ENCODE measurements around the gene STARD3. TPM values are rescaled to one million over a fixed set of nuclear protein-coding genes. Genes with fewer than 3 reads are reported as not detected.
A peak's percentile ranks its signal among the peaks of the same experiment; 100 is the strongest.

Gene STARD3
- total RNA-seq, 1 experiment from 2014 or later, result 75.3 TPM

GRCh38 chr17:39675390-39676082, 38.6 kb downstream of the STARD3 start:
- no peak for ATAC-seq
- TF ChIP-seq SP1 (CRISPR knock-in tag; conservative IDR thresholded peaks at IDR 0.05) (no peak), SMAD4 (CRISPR knock-in tag; IDR thresholded peaks at IDR 0.05) (no peak), SMAD3 (CRISPR knock-in tag; IDR thresholded peaks at IDR 0.05; ENCODE audit: borderline replicate concordance) (no peak), JAZF1 (CRISPR knock-in tag; IDR thresholded peaks at IDR 0.05) (no peak), ETV6 (CRISPR knock-in tag; IDR thresholded peaks at IDR 0.05) (no peak), PRRX2 (CRISPR knock-in tag; IDR thresholded peaks at IDR 0.05) (no peak), ZBTB43 (CRISPR knock-in tag; IDR thresholded peaks at IDR 0.05) (no peak), NR2C2 (CRISPR knock-in tag; IDR thresholded peaks at IDR 0.05) (no peak), IRF2 (CRISPR knock-in tag; IDR thresholded peaks at IDR 0.05; ENCODE audit: borderline replicate concordance, low read depth) (no peak)
- TF ChIP-seq, protein P1, sequence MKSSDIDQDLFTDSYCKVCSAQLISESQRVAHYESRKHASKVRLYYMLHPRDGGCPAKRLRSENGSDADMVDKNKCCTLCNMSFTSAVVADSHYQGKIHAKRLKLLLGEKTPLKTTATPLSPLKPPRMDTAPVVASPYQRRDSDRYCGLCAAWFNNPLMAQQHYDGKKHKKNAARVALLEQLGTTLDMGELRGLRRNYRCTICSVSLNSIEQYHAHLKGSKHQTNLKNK (CRISPR knock-in tag; IDR thresholded peaks at IDR 0.05), result no peak
- TF ChIP-seq, protein P2, sequence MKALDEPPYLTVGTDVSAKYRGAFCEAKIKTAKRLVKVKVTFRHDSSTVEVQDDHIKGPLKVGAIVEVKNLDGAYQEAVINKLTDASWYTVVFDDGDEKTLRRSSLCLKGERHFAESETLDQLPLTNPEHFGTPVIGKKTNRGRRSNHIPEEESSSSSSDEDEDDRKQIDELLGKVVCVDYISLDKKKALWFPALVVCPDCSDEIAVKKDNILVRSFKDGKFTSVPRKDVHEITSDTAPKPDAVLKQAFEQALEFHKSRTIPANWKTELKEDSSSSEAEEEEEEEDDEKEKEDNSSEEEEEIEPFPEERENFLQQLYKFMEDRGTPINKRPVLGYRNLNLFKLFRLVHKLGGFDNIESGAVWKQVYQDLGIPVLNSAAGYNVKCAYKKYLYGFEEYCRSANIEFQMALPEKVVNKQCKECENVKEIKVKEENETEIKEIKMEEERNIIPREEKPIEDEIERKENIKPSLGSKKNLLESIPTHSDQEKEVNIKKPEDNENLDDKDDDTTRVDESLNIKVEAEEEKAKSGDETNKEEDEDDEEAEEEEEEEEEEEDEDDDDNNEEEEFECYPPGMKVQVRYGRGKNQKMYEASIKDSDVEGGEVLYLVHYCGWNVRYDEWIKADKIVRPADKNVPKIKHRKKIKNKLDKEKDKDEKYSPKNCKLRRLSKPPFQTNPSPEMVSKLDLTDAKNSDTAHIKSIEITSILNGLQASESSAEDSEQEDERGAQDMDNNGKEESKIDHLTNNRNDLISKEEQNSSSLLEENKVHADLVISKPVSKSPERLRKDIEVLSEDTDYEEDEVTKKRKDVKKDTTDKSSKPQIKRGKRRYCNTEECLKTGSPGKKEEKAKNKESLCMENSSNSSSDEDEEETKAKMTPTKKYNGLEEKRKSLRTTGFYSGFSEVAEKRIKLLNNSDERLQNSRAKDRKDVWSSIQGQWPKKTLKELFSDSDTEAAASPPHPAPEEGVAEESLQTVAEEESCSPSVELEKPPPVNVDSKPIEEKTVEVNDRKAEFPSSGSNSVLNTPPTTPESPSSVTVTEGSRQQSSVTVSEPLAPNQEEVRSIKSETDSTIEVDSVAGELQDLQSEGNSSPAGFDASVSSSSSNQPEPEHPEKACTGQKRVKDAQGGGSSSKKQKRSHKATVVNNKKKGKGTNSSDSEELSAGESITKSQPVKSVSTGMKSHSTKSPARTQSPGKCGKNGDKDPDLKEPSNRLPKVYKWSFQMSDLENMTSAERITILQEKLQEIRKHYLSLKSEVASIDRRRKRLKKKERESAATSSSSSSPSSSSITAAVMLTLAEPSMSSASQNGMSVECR (CRISPR knock-in tag; IDR thresholded peaks at IDR 0.05; ENCODE audit: borderline replicate concordance), result no peak
- Mint-ChIP-seq H3K36me3 (no peaks in the 10 kb centered on the region), H3K9me3 (no peaks in the 10 kb centered on the region), H3K27me3 (ENCODE audit: low read depth) (peaks cover 4% of the 10 kb centered on the region), H3K27ac (peak overlapping the region; percentile 65; the same call in 1 of the 2 replicates), H3K4me3 (no peak overlapping the region), H3K4me1 (peaks cover 29% of the 10 kb centered on the region)
- POLR2A ChIA-PET, result no interaction called here
- no peak for DNase-seq (ENCODE audit: low spot score)
- CTCF ChIA-PET, result interaction anchor here (0.9 to 18.0 kb wide), 9 partner anchors 10 to 80 kb away, joined by 3 to 876 read pairs (median 5); partner anchors contain the start of genes ERBB2, MIEN1, PGAP3 and PPP1R1B

DNA sequence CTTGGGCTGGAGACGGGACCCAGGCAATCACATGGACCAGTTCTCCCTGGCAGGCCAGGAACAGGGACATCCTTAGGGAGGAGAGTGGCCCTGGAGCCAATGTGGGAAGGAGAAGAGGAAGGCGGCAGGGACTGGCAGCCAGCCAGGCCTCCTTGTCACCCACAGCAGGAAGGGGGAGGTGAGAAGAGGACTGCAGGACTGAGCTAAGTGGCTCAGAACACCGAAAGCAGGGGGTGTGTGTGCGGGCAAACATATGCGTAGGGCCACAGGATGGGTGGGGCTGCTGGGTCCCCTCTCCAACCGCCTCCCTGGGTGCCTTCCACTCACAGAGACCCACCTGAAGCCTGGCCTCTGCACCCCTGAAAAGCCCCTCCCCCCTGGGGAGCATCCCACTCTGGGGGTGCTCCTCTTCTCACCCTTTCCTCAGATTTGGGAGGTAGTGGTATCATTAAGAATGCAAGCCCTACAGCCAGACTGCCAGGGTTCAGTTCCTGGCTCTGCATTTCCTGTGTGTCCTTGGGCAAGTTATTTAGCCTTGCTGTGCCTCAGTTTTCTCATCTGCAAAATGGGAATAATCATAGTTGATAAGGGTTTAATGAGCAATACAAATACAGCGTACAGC, 39.4 kb downstream of the STARD3 start:
- Mint-ChIP-seq H3K4me1 (peaks cover 29% of the 10 kb centered on the region), H3K9me3 (no peaks in the 10 kb centered on the region), H3K4me3 (no peak overlapping the region), H3K27me3 (ENCODE audit: low read depth) (peaks cover 3% of the 10 kb centered on the region; the same call in 1 of the 2 replicates), H3K36me3 (peaks cover 2% of the 10 kb centered on the region; the same call in 1 of the 2 replicates), H3K27ac (peak overlapping the region; percentile 24; the same call in 1 of the 2 replicates)
- ATAC-seq (no peak), DNase-seq (ENCODE audit: low spot score) (no peak)
- POLR2A ChIA-PET, result no interaction called here
- CTCF ChIA-PET, result interaction anchor here (0.9 to 18.0 kb wide), 6 partner anchors 13 to 79 kb away, joined by 3 to 876 read pairs (median 4); partner anchors contain the start of genes ERBB2 and PPP1R1B
- TF ChIP-seq TP53 (CRISPR knock-in tag; IDR thresholded peaks at IDR 0.05) (no peak), AR (CRISPR knock-in tag; IDR thresholded peaks at IDR 0.05) (no peak), RORB (CRISPR knock-in tag; IDR thresholded peaks at IDR 0.05) (no peak), JUN (CRISPR knock-in tag; IDR thresholded peaks at IDR 0.05) (no peak), SOX15 (CRISPR knock-in tag; IDR thresholded peaks at IDR 0.05) (no peak), E2F5 (CRISPR knock-in tag; IDR thresholded peaks at IDR 0.05) (no peak)
- TF ChIP-seq, protein P2 (CRISPR knock-in tag; IDR thresholded peaks at IDR 0.05; ENCODE audit: borderline replicate concordance), result no peak
